DMS79 treated with DMSO at 0.1 percent for 48 hours (cell line): ENCODE measurements around the gene MCM3AP.

Source experiments
- DNase-seq: peaks from one replicate; lab custom pipeline; 2025; lab: John Stamatoyannopoulos, UW

The MCM3AP gene

DNA sequence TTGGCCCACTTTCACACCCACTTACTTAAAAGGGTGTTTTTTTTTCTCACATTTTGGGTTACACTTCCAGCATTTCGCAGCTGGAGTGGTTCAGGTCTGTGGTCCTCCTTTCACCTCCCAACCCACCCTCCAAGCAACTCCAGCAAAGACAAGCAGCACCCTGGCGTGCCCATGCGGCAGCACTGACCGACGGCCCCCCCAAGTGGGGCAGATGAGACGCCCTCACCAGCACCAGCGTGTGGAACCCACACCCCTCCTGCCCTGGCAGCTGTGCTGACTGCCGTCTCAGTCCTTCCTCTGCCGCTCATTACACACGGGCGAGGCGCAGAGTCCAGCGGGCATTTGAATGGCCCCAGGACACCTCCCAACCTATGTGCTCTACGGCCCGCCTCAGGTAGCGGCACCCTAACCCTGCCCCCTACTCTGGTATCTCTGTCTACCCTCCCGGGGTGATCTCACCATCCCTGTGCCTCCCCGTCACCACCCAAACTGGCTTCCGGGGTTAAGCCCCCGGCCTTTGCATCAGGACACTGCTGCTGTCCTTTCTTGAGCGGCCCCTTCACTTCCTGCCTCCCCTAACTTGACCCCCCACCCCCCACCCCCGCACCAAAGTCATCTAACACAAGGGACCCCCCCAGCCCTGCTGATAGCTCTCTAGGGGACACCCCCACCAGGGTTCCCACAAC is 67.8 kb downstream of the MCM3AP start:
- DNase-seq: no peak

GRCh38 chr21:46216132-46216747 is 69.2 kb downstream of the MCM3AP start:
- DNase-seq: no peak

- DNase-seq: no peak
These were observed 69.8 kb downstream of the MCM3AP start for GRCh38 chr21:46215436-46216131.

GRCh38 chr21:46214478-46215340 is 70.7 kb downstream of the MCM3AP start:
- DNase-seq: no peak

DNA sequence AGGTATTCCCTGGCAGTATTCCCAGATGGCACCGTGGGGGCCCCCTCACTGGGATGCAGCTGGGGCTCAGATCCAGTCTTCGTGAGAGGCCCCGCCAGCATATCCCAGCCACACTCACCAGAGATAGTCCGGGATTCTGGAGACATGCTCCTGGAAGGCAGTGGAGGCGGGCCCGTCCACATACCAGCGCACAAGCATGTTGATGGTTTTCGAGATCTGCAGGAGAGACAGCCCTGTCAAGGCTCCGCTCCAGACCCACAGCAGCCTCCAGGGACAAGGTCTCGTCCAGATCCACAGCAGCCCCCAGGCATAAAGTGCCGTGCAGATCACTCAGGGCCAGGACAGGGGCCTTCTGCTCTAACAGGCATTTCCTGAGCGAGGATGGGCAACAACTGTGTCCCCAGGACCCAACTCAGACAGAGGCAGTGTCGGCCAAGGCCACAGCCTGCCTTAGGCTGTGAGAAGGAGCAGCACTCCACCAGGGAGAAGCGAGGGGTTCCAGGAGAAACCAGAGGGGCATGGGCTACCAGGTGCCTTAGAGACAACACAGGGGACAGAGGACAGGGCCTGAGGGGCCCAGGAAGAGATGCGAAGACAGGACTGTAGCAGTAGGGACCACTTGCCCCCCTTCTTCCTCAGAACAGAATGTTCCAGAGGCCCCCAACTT is 71.7 kb downstream of the MCM3AP start:
- no peak for DNase-seq

- DNase-seq: no peak
These were observed 72.5 kb downstream of the MCM3AP start for GRCh38 chr21:46212721-46213484.

GRCh38 chr21:46211786-46212720 is 73.4 kb downstream of the MCM3AP start:
- DNase-seq: no peak

DNA sequence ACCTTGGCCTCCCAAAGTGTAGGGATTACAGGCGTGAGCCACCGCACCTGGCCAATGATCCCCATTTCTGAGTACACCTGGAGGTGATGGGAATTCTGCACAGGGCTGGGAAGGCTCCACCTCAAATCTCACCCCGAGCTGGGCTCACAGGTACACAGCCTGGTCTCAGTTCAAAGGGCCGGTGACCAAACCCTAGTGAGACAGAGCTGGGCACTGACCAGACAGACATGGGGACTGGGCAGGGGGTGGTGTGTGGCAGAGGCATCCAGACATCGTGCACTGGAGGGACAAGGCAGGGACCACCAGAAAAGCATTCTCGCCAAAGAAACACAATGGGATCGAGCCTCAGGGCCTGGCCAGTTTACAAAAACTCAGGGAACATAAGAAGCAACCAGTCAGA is 74.0 kb downstream of the MCM3AP start:
- DNase-seq: no peak

DNA sequence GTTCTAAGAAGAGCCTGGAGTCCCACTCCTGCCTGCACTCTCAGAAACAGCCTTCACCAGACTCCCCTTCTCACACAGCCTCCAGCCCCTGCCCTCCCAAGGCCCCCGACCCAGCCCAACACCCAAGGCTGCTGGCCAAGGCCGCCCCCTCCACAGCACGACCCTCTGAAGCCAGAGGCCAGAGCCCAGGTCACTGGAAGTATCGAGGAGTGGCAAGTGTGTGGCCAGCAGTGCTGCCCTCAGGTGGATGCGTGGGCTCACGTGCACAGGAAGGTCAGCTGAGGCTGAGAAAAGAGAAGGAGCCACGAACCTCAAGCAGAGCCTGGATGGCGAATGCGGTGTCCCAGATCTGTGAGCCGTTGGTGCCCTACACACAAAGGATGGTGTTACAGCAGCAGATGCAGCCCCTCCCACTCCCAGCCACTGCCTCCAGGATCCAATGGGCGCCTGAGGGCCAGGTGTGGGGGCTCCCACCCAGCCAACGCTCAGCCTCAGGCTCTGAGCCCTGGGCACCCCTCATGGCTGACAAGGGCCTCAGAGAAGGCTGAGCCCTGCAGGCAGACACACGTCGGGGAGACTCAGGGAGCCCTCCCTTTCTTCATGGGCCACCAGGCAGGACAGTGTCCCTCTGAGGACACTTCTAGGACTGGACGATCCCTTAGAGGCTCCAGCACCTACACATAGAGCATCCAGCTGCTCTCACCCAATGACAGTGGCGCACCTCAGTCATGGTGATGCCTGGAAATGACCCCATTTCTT is 74.9 kb downstream of the MCM3AP start:
- DNase-seq: no peak

DNA sequence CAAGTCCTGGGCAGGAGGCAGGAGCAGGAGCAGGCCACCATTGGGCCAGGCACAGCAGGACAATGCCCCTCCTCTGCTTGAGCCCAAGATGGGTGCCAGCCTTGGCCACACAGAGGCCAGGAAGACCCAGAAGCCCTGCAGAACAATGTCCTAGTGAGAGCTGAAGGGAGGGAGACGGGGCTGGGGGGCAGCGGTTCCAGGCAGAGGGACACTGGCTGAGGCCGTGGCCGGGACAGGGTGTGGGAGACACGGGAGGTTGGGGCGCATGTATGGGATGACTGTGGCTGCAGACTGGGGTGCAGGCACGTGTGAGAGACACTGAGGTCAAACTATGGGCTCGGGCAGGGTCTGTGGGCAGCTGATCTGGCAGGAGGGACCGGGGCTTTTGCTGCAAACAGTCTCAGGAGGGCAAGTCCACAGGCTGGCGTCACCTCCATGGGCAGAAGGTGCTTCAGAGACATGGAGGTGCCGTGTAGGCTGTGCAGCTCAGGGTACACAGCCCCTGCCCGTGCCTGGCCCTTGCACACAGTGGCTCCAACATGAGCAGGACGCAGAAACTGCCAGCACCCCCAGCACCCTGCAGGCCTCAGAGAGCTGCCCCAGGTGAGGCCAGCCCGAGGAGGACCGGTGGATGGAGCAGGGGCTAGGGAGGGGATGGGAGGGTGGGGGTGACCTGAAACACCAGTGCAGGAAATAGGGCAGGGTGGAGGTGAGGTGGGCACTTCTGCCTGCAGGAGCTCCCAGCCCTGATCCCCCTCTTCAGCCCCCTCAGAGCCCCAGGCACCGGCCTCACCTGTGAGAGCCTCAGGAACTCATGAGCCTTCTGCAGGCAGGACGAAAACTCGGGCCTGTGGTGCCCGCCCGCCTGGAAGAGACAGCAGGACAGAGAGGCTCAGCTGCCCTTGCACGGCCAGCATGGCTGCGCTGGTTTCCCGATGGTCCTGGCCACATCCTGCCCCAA is 76.4 kb downstream of the MCM3AP start:
- DNase-seq: no peak

DNA sequence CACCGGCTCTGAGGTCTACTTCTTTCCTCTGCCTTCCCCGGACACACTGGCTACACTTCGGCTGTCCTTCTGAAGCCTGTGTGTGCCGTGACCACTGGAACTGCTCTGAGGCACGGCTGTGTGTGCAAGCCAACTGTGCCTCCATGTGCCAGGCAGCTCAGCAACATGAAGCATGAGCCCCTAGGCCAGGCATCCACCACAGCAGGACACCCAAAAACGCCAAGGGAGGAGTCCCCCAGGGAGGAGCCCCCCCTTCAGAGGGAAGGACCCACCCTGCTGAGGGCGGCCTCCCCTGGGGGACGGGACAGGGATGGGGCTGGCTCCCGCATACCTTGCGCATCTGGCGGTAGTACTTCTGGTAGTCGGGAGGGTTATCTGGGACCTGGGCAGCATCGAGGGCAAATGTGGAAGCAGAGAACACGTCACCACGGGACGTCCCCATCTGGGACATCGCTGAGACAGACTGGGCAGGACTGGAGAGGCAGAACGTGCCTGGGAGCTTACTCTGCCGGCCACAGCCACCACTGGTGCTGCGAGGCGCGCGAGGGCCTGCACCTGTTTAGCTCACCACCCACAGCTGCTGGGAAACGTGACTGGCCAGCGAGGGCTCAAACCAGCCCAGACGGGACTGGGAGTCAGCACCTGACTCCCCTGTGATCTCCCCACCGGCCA is 77.4 kb downstream of the MCM3AP start:
- no peak for DNase-seq

GRCh38 chr21:46207006-46207919 is 78.1 kb downstream of the MCM3AP start:
- no peak for DNase-seq

DNA sequence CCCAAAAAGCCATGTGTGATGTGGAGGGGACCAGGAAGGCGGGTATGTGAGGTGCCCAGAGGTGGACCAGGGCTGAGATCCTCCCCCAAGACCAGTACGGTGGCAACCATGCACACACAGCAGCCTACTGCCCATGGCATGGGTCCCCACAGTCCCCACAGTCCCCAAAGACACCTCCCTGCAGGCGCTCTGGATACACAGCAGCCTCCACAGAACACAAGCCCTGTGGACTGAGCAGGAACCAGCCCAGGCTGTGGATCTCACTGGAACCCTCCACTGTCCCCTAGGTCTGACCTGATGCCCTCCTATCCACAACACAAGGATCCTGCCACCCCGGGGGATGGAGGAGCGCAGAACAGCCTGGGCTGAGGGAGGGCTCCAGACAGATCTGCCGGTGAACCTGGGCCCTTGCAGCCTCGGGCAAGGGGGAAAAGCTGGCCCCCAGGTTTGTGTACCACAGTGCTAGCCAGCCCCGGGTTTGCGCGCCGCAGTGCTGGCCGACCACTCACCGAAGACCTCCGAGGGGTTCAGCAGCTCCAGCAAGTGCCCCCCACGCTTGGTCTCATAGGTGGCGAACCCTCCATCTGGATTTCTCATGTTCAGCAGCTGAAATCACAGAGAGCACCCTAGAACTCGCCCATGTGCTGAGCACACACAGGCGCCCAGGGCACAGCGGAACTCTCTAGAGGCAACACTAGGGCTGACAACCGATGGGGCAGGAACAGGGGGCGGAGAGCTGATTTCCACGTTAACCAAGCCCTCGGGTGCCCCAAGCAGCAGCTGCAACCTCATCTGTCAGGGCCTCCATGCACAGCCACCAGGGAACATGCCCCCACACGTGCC is 79.0 kb downstream of the MCM3AP start:
- no peak for DNase-seq

DNA sequence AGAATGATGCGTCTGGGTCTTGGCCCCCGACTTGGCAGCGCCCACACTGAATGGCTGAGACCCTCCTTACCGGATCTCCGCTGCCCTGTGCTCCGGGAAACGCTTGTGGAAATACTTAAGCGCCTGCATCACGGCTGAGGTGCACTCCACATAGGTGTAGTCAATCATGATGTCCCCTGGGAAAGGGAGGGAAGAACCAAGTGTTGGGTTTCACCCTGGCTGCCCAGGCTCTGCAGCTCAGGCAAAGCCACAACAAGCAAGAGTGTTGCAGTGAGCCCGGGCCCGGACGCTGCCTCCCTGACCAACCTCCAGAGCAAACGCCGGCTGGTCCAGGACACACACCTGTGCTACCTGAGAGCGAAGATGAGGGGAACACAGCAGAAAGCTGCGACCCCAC is 79.6 kb downstream of the MCM3AP start:
- no peak for DNase-seq

GRCh38 chr21:46205166-46205565 is 80.2 kb downstream of the MCM3AP start:
- no peak for DNase-seq
